Neutrophil (primary cell): Measurements from ENCODE around the gene GDA.

ENCODE experiments used
- H3K27ac ChIP-seq: fragments of 200-600 bp; sonication (generic); 2 replicates; pipeline ENCODE4 v1.5.1; 2016; ENCODE audit warnings: mild to moderate bottlenecking, moderate library complexity
- H3K27me3 ChIP-seq: fragments of 200-600 bp; sonication (generic); 2 replicates; pipeline ENCODE4 v1.6.0; 2016; ENCODE audit warnings: mild to moderate bottlenecking
- H3K36me3 ChIP-seq: fragments of 200-600 bp; sonication (generic); 2 replicates; pipeline ENCODE4 v1.5.1; 2017
- H3K4me1 ChIP-seq, 2 experiments: fragments of 200-600 bp in 1 of 2; sonication (generic) in 1 of 2; 1 replicate in 1 of 2; 2 replicates in 1 of 2; pipeline versions ENCODE4 v1.5.1 to v1.6.1; 2013 to 2016; ENCODE audit warnings: low read depth in 1 of 2, low read length in 1 of 2, mild to moderate bottlenecking in 1 of 2, moderate library complexity in 1 of 2; ENCODE audit not compliant: control insufficient read depth in 1 of 2, insufficient read depth in 1 of 2
- H3K4me3 ChIP-seq, 2 experiments: fragments of 200-600 bp in 1 of 2; sonication (generic) in 1 of 2; 1 replicate in 1 of 2; 2 replicates in 1 of 2; pipeline ENCODE4 v1.5.1; 2013 to 2016; ENCODE audit warnings: low read depth in 1 of 2, low read length in 1 of 2, mild to moderate bottlenecking in 1 of 2, moderate library complexity in 1 of 2
- H3K9me3 ChIP-seq: fragments of 200-600 bp; sonication (generic); 2 replicates; pipeline ENCODE4 v1.5.1; 2016
- CTCF ChIP-seq: fragments of 200-600 bp; sonication (generic); IDR thresholded peaks from 2 replicates; pipeline ENCODE4 v1.5.1; 2016; ENCODE audit warnings: antibody characterized with exemption

The GDA gene

GRCh38 chr9:72132052-72132451, 17.2 kb upstream of the GDA start:
- Histone ChIP-seq H3K27me3 (no peaks in the 10 kb centered on the region), H3K4me3 (no peak overlapping the region), H3K9me3 (no peaks in the 10 kb centered on the region), H3K27ac (no peak overlapping the region), H3K36me3 (no peaks in the 10 kb centered on the region), H3K4me1 (no peaks in the 10 kb centered on the region)
- no peak for TF ChIP-seq CTCF

- Histone ChIP-seq H3K27me3 (no peaks in the 10 kb centered on the region), H3K4me3 (no peak overlapping the region), H3K4me1 (no peaks in the 10 kb centered on the region), H3K27ac (no peak overlapping the region), H3K36me3 (no peaks in the 10 kb centered on the region), H3K9me3 (no peaks in the 10 kb centered on the region)
- no peak for TF ChIP-seq CTCF
These were observed 15.7 kb upstream of the GDA start for GRCh38 chr9:72133365-72134035.

- TF ChIP-seq CTCF, result no peak
- Histone ChIP-seq H3K36me3 (no peaks in the 10 kb centered on the region), H3K9me3 (no peaks in the 10 kb centered on the region), H3K27me3 (no peaks in the 10 kb centered on the region), H3K4me3 (no peak overlapping the region), H3K4me1 (no peaks in the 10 kb centered on the region), H3K27ac (no peak overlapping the region)
These were observed 14.4 kb upstream of the GDA start for GRCh38 chr9:72134801-72135200.

- peaks cover 5% of the 10 kb centered on the region for H3K27me3 ChIP-seq
- no peaks in the 10 kb centered on the region for H3K4me1 ChIP-seq
- H3K36me3 ChIP-seq, result no peaks in the 10 kb centered on the region
- no peaks in the 10 kb centered on the region for H3K9me3 ChIP-seq
- no peak overlapping the region for H3K27ac ChIP-seq
- no peak for TF ChIP-seq CTCF
- H3K4me3 ChIP-seq, result no peak overlapping the region
These were observed 11.4 kb upstream of the GDA start for GRCh38 chr9:72137697-72138365.

GRCh38 chr9:72139226-72139625, 10.0 kb upstream of the GDA start:
- no peaks in the 10 kb centered on the region for H3K9me3 ChIP-seq
- H3K4me3 ChIP-seq, result no peak overlapping the region
- H3K27me3 ChIP-seq, result peaks cover 5% of the 10 kb centered on the region
- H3K36me3 ChIP-seq, result no peaks in the 10 kb centered on the region
- H3K27ac ChIP-seq, result no peak overlapping the region
- no peaks in the 10 kb centered on the region for H3K4me1 ChIP-seq
- no peak for TF ChIP-seq CTCF
